WTC11 (cell line): Measurements from ENCODE around the gene ARHGAP42. TPM values are rescaled to one million over a fixed set of nuclear protein-coding genes. Genes with fewer than 3 reads are reported as not detected.
A peak's percentile ranks its signal among the peaks of the same experiment; 100 is the strongest.

Source experiments
- ATAC-seq: fragments of 200-7000 bp; cut with Tn5 transposase; 2 replicates; pipeline ENCODE4 v1.10.0; 2021; ENCODE audit warnings: mild to moderate bottlenecking, moderate library complexity
- CTCF ChIA-PET: fragments of 300-600 bp; sonication (Branson Sonifier 250); formaldehyde crosslinking; loops from one replicate; lab custom pipeline; 2021; ENCODE audit warnings: antibody characterized with exemption; lab: Charles Lee
- POLR2A ChIA-PET: fragments of 350-600 bp; sonication (Branson Sonifier 250); formaldehyde crosslinking; loops from one replicate; lab custom pipeline; 2021; ENCODE audit warnings: antibody characterized with exemption; lab: Charles Lee
- DNase-seq: peaks from one replicate; pipeline ENCODE4 v3.0.0; 2021; ENCODE audit warnings: low spot score
- H3K27ac Mint-ChIP-seq: 2 replicates; pipeline ENCODE4 v1.8.0; 2021; ENCODE audit warnings: mixed read lengths
- H3K27me3 Mint-ChIP-seq: 2 replicates; pipeline ENCODE4 v1.8.0; 2021; ENCODE audit warnings: low read depth, mild to moderate bottlenecking, moderate library complexity, mixed read lengths
- H3K36me3 Mint-ChIP-seq: 2 replicates; pipeline ENCODE4 v1.8.0; 2021; ENCODE audit warnings: mixed read lengths
- H3K4me1 Mint-ChIP-seq: 2 replicates; pipeline ENCODE4 v1.8.0; 2022; ENCODE audit warnings: mixed read lengths
- H3K4me3 Mint-ChIP-seq: 2 replicates; pipeline ENCODE4 v1.8.0; 2021; ENCODE audit warnings: mild to moderate bottlenecking, moderate library complexity, mixed read lengths
- H3K9me3 Mint-ChIP-seq: 2 replicates; pipeline ENCODE4 v1.8.0; 2021; ENCODE audit warnings: mixed read lengths
- ETV6 ChIP-seq: sonication (generic); formaldehyde crosslinking; IDR thresholded peaks from 2 replicates; pipeline ENCODE4 v1.8.1; 2022; ENCODE audit warnings: mild to moderate bottlenecking, missing genetic modification reagents
- FOXJ3 ChIP-seq: sonication (generic); formaldehyde crosslinking; IDR thresholded peaks from 2 replicates; pipeline ENCODE4 v1.9.0; 2021; ENCODE audit warnings: missing genetic modification reagents, mild to moderate bottlenecking, borderline replicate concordance
- FOXK1 ChIP-seq: sonication (generic); formaldehyde crosslinking; IDR thresholded peaks from 2 replicates; pipeline ENCODE4 v1.8.0; 2022; ENCODE audit warnings: mild to moderate bottlenecking, moderate library complexity, missing genetic modification reagents
- ZNF396 ChIP-seq: fragments of 250-450 bp; sonication (Bioruptor Pico); IDR thresholded peaks from 2 replicates; pipeline ENCODE4 v1.8.0; 2021; ENCODE audit warnings: mild to moderate bottlenecking, moderate library complexity, borderline replicate concordance
- ZNF423 ChIP-seq: fragments of 250-450 bp; sonication (Bioruptor Pico); IDR thresholded peaks from 2 replicates; pipeline ENCODE4 v2.1.2; 2022; ENCODE audit warnings: mild to moderate bottlenecking, moderate library complexity
- total RNA-seq: library from RNA; stranded (reverse); gene quantifications from 3 replicates; pipeline ENCODE4 v1.2.3, GENCODE V29; 2021
- TF ChIP-seq, protein P1 (sequence below): fragments of 250-450 bp; sonication (Bioruptor Pico); conservative IDR thresholded peaks from 2 replicates; pipeline ENCODE4 v1.9.0; 2021; ENCODE audit warnings: mild to moderate bottlenecking
- TF ChIP-seq, protein P2 (sequence below): sonication (generic); formaldehyde crosslinking; conservative IDR thresholded peaks from 2 replicates; pipeline ENCODE4 v1.8.1; 2022; ENCODE audit warnings: mild to moderate bottlenecking, missing genetic modification reagents
- TF ChIP-seq, protein P3 (sequence below): sonication (generic); formaldehyde crosslinking; IDR thresholded peaks from 2 replicates; pipeline ENCODE4 v1.8.1; 2023; ENCODE audit warnings: mild to moderate bottlenecking, missing genetic modification reagents
- TF ChIP-seq, protein P4 (sequence below): sonication (generic); formaldehyde crosslinking; IDR thresholded peaks from 2 replicates; pipeline ENCODE4 v1.8.1; 2022; ENCODE audit warnings: mild to moderate bottlenecking, moderate library complexity, missing genetic modification reagents
- TF ChIP-seq, protein P5 (sequence below): sonication (generic); formaldehyde crosslinking; IDR thresholded peaks from 2 replicates; pipeline ENCODE4 v1.8.0; 2023; ENCODE audit warnings: missing genetic modification reagents
- TF ChIP-seq, protein P6 (sequence below): sonication (generic); formaldehyde crosslinking; IDR thresholded peaks from 2 replicates; pipeline ENCODE4 v1.8.0; 2023; ENCODE audit warnings: mild to moderate bottlenecking, missing genetic modification reagents
- TF ChIP-seq, protein P7 (sequence below): fragments of 250-450 bp; sonication (Bioruptor Pico); IDR thresholded peaks from 2 replicates; pipeline ENCODE4 v2.1.2; 2022; ENCODE audit warnings: mild to moderate bottlenecking, moderate library complexity

The ARHGAP42 gene
- total RNA-seq, 1 experiment from 2014 or later = 32.5 TPM

DNA sequence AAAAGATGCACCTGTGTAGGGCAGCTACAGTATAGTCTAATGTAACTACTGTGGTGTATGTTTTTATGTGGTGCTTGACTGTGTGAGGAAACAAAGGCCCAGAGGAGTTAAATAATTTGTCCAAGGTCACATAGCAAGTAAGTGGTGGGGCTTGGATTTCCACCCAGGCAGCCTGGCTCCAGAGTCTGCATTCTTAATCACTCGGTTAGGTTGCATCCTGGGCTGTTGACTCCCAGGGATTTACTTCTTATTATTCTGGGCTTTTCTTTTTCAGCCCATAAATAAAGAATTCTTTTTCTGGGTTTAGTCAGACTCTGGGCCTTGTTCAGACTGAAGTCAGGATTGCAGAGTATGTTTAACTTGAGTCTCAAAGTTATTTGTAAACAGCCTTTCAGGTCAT, 82.1 kb downstream of the ARHGAP42 start:
- ATAC-seq (peak; percentile 79), DNase-seq (no peak)
- ChIA-PET CTCF (interaction anchor here (0.7 to 1.6 kb wide), 8 partner anchors 10 to 365 kb away, joined by 4 to 7 read pairs (median 5); no protein-coding TSS in a partner anchor), POLR2A (no interaction called here)
- Mint-ChIP-seq H3K27ac (peak overlapping the region; percentile 33; the same call in 1 of the 2 replicates), H3K4me1 (peaks cover 27% of the 10 kb centered on the region), H3K4me3 (no peak overlapping the region), H3K36me3 (peaks cover 7% of the 10 kb centered on the region; the same call in 1 of the 2 replicates), H3K9me3 (no peaks in the 10 kb centered on the region), H3K27me3 (no peaks in the 10 kb centered on the region)
- no peak for TF ChIP-seq FOXK1 (CRISPR knock-in tag)
- TF ChIP-seq, protein P1, sequence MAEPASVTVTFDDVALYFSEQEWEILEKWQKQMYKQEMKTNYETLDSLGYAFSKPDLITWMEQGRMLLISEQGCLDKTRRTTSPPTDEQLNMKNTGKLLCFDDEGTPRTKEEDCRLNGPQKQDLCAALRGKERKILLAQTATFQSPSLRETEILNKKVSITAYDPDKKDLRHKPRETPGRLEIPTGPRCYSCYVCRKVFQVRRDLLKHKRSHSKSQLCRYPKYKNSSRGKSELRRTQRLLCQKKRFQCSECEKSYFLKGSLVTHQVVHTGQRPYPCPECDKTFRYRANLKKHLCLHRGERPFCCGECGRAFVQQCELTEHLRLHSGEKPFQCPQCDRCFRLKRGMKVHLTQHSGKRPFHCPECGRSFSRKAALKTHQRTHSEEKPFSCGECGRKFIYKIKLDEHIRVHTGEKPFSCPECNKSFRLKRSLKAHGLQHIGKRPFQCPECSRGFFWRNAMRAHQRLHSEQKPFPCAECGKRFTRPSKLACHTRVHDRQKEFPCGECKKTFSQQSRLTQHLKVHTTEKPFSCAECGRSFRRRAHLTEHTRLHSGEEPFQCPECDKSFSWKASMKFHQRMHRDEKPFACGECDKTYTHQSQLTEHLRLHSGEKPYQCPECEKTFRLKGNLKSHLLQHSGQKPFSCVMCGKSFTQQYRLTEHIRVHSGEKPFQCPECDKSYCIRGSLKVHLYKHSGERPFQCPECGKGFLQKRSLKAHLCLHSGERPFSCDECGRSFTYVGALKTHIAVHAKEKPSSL = no peak
- TF ChIP-seq ZNF423 (CRISPR knock-in tag) = no peak

- H3K27ac Mint-ChIP-seq = 0 out of 2 replicates have a peak overlapping the region, but pooled peaks have one; percentile 18
- peak; percentile 87 for ATAC-seq
These were observed 82.5 kb downstream of the ARHGAP42 start for GRCh38 chr11:100769617-100770016.

GRCh38 chr11:100774132-100774531, 87.0 kb downstream of the ARHGAP42 start:
- Mint-ChIP-seq H3K9me3 (no peaks in the 10 kb centered on the region), H3K4me1 (peaks cover 25% of the 10 kb centered on the region), H3K27ac (peak overlapping the region; percentile 63), H3K27me3 (no peaks in the 10 kb centered on the region), H3K36me3 (peaks cover 7% of the 10 kb centered on the region; the same call in 1 of the 2 replicates), H3K4me3 (no peak overlapping the region)
- ChIA-PET POLR2A (no interaction called here), CTCF (interaction anchor here (1.0 kb wide), 1 partner anchor 21 kb away, joined by 4 read pairs; no protein-coding TSS in a partner anchor)
- TF ChIP-seq ZNF396 (CRISPR knock-in tag) (no peak), ZNF423 (CRISPR knock-in tag) (no peak)
- TF ChIP-seq, protein P2, sequence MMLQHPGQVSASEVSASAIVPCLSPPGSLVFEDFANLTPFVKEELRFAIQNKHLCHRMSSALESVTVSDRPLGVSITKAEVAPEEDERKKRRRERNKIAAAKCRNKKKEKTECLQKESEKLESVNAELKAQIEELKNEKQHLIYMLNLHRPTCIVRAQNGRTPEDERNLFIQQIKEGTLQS = no peak
- TF ChIP-seq, protein P3, sequence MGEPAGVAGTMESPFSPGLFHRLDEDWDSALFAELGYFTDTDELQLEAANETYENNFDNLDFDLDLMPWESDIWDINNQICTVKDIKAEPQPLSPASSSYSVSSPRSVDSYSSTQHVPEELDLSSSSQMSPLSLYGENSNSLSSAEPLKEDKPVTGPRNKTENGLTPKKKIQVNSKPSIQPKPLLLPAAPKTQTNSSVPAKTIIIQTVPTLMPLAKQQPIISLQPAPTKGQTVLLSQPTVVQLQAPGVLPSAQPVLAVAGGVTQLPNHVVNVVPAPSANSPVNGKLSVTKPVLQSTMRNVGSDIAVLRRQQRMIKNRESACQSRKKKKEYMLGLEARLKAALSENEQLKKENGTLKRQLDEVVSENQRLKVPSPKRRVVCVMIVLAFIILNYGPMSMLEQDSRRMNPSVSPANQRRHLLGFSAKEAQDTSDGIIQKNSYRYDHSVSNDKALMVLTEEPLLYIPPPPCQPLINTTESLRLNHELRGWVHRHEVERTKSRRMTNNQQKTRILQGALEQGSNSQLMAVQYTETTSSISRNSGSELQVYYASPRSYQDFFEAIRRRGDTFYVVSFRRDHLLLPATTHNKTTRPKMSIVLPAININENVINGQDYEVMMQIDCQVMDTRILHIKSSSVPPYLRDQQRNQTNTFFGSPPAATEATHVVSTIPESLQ (CRISPR knock-in tag) = no peak
- TF ChIP-seq, protein P4, sequence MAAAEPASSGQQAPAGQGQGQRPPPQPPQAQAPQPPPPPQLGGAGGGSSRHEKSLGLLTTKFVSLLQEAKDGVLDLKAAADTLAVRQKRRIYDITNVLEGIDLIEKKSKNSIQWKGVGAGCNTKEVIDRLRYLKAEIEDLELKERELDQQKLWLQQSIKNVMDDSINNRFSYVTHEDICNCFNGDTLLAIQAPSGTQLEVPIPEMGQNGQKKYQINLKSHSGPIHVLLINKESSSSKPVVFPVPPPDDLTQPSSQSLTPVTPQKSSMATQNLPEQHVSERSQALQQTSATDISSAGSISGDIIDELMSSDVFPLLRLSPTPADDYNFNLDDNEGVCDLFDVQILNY (CRISPR knock-in tag) = no peak
- TF ChIP-seq, protein P5, sequence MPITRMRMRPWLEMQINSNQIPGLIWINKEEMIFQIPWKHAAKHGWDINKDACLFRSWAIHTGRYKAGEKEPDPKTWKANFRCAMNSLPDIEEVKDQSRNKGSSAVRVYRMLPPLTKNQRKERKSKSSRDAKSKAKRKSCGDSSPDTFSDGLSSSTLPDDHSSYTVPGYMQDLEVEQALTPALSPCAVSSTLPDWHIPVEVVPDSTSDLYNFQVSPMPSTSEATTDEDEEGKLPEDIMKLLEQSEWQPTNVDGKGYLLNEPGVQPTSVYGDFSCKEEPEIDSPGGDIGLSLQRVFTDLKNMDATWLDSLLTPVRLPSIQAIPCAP = no peak
- DNase-seq (no peak), ATAC-seq (no peak)

More at GRCh38 chr11:100769617-100770016, 82.5 kb downstream of the ARHGAP42 start:
- DNase-seq = no peak
- ChIA-PET POLR2A (no interaction called here), CTCF (interaction anchor here (0.6 to 1.6 kb wide), 9 partner anchors 10 to 1017 kb away, joined by 3 to 7 read pairs (median 5); no protein-coding TSS in a partner anchor)
- Mint-ChIP-seq H3K9me3 (no peaks in the 10 kb centered on the region), H3K36me3 (peaks cover 7% of the 10 kb centered on the region; the same call in 1 of the 2 replicates), H3K27me3 (no peaks in the 10 kb centered on the region)
- TF ChIP-seq FOXJ3 = no peak
- TF ChIP-seq, protein P6, sequence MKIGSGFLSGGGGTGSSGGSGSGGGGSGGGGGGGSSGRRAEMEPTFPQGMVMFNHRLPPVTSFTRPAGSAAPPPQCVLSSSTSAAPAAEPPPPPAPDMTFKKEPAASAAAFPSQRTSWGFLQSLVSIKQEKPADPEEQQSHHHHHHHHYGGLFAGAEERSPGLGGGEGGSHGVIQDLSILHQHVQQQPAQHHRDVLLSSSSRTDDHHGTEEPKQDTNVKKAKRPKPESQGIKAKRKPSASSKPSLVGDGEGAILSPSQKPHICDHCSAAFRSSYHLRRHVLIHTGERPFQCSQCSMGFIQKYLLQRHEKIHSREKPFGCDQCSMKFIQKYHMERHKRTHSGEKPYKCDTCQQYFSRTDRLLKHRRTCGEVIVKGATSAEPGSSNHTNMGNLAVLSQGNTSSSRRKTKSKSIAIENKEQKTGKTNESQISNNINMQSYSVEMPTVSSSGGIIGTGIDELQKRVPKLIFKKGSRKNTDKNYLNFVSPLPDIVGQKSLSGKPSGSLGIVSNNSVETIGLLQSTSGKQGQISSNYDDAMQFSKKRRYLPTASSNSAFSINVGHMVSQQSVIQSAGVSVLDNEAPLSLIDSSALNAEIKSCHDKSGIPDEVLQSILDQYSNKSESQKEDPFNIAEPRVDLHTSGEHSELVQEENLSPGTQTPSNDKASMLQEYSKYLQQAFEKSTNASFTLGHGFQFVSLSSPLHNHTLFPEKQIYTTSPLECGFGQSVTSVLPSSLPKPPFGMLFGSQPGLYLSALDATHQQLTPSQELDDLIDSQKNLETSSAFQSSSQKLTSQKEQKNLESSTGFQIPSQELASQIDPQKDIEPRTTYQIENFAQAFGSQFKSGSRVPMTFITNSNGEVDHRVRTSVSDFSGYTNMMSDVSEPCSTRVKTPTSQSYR = no peak
- TF ChIP-seq, protein P7, sequence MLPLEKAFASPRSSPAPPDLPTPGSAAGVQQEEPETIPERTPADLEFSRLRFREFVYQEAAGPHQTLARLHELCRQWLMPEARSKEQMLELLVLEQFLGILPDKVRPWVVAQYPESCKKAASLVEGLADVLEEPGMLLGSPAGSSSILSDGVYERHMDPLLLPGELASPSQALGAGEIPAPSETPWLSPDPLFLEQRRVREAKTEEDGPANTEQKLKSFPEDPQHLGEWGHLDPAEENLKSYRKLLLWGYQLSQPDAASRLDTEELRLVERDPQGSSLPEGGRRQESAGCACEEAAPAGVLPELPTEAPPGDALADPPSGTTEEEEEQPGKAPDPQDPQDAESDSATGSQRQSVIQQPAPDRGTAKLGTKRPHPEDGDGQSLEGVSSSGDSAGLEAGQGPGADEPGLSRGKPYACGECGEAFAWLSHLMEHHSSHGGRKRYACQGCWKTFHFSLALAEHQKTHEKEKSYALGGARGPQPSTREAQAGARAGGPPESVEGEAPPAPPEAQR (CRISPR knock-in tag) = no peak
- no peak for TF ChIP-seq ETV6 (CRISPR knock-in tag)
- TF ChIP-seq, all 79 proteins: peak for 0
- no peak overlapping the region for H3K4me3 Mint-ChIP-seq
- H3K4me1 Mint-ChIP-seq = peaks cover 27% of the 10 kb centered on the region
